GM18867 (cell line): ENCODE measurements around the gene ABHD12B.

ENCODE experiments used
- ATAC-seq: cut with Tn5 transposase; IDR thresholded peaks from one replicate; pipeline ENCODE4 v1.9.1; 2021; ENCODE audit warnings: mild to moderate bottlenecking, moderate library complexity; ENCODE audit not compliant: unreplicated experiment

ABHD12B gene, protein sequence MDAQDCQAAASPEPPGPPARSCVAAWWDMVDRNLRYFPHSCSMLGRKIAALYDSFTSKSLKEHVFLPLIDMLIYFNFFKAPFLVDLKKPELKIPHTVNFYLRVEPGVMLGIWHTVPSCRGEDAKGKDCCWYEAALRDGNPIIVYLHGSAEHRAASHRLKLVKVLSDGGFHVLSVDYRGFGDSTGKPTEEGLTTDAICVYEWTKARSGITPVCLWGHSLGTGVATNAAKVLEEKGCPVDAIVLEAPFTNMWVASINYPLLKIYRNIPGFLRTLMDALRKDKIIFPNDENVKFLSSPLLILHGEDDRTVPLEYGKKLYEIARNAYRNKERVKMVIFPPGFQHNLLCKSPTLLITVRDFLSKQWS

DNA sequence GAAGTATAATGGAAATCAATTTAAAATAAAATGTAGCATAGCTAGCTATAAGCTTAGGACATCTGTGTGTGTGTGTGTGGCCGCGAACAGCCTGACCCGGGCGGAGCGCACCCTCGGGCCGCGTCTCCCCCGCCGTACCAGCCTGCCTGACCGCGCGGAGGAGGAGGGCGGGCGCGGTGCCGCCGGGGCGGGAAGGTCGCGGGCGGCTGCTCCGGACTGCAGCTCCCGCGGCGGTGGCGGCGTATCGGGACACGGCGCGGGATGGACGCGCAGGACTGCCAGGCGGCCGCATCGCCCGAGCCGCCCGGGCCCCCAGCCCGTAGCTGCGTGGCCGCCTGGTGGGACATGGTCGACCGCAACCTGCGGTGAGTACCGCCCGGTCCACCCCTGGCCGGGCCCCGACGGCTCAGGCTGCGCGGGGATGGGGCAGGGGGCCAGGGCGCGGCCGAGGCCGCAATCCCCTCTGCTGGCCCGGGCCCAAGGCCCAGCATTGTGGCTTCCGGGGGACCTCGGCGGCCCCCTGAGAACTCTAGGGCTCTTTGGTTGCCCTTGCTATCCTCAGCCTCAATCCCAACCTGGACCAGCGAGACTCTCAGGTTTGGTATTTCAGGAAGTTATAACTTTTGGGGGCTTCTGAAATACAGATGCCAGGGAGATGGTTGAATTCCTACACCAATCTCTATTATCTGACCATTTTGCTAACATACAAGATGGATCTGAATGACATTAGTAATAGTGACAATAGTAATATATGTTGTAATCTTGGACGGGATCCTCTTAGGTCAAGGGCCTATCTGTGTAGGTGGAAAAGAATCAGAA lies at the start of gene ABHD12B:
Gene ABHD12B, plus strand, starts transcription at position 140 of the 819 bp plus-strand sequence. Its CDS starts 122 bp downstream, at position 262.
- no peak for ATAC-seq

DNA sequence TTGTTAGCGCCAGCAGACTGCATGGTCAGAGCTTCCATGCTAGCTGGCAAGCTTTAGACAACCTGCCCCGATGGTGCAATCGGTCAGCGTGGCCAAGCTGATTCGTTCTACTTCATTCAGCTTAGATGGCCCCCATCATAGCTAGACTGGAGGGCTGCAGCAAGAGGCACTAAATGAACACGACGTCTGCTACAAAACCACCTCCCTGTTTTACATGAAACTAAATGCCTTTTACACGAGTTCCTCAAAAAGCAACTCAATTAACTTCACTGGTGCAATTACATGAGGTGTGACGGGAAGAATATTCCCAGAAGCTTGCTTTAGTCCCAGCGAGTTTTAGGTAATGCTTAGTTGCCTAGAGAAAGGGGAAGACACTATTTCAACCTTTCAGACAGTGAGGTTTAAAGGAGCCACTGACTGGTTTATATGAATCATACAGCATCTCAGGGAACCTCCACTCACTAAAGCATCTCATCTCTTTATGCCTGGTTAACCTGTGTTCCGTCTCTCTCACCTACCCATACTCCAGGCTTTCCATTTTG lies 49.3 kb upstream of the ABHD12B start:
- no peak for ATAC-seq

DNA sequence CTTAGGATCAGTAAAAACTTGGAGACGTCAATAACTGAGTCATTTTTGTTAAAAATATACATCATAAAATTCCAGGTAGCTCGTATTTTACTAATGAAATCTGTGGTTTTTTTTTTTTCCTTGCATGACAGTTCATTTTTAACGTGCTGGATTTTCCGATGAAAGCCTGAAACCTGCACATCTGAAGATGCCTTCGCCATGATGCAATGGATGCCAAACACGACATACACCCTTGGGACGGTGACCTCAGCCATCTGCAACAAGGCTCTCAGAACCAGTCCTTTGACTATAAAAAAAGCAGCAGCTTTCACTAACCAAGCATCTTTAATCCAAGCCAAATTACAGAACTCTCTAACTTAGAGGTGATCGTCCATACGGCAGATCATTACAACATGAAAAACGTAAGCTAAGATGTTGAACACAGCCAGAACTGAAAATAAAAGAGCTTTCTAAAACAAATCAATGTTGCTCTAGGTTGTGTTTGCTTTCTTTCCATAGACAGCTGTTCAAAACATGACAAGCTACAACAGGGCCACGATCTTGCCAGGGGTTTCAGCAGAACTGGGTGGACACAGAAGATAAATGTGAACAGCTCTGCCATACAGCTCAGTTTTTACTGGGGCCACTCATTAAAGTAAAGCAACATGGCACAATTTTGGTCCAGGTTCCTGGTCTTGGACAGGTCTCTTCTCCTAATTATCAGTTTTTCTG lies 48.6 kb upstream of the ABHD12B start:
- peak; percentile 22 for ATAC-seq

DNA sequence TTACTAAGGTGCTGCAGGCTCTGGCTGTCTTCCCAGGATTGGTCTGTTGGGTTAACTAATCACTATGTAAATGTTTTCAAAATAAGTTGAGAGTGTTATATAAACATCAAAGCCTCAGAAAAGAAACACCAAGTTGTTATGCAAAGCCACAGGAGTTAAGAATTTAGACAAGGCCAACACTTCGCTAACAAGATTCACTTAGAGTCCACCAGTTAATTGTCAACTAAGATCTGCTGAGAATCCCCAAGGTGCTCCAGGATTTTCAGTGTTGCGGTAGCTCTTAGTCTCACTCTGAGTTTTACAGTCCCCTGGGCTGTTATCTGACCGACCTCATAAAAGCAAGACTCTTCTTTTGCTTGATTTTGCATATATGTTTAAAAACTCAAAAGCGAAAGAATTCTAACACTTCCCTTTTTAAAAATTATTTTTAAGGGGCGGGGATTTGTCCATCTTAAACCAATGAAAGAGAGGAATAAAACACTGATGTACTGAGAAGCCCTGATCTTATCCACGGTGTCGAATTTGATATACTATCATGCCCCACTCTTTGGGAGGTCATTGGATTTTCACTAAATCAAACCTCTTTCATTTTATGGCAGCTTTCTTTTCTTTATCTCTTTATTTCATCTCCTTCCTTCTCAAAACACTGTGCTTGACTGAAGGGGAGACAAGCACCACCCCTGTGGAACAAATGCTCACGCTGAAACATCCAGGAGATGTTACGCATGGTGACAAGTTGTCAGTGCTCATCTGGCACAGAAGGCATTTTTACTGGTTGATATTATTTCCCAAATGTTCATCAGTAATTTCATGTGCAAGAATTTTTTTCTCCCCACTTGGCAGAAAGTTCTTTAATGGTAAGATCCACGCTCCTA lies 47.9 kb upstream of the ABHD12B start:
- peak; percentile 61 for ATAC-seq

DNA sequence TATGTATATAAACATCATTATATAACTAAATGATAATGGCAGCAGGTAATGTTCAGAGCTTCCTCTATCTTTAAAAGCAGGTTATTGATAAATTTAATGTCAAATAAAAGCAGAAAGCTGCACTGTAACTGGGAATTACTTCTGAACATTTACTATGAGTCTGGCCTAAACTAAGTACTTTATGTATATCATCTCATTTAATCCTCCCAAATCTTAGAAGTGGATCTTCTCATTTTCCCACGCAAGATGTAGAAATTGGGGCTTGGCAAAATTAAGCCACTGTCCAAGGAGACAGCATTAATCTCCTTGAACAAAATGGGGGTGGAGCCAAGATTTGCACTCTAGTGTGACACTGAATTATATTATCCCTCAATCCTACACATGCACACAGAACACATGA lies 46.5 kb upstream of the ABHD12B start:
- no peak for ATAC-seq

DNA sequence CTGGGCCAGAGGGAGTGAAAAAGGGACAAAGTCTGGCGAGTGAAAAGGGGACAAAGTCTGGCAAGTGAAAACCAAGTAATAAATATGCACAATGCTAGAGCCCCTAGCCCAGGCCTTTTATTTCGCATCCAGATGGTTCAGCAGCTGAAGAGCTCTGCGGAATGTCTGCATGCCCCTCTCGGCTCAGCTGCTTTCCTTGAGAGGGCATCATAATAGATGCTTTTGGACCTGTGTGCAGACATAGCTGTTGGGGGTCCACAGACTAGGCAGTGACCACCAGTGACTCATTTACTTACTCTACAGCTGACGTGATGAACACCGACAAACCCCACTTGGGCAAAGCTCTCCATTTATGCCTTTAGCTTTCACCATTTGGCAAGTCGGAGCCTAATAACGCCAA lies 45.2 kb upstream of the ABHD12B start:
- no peak for ATAC-seq

DNA sequence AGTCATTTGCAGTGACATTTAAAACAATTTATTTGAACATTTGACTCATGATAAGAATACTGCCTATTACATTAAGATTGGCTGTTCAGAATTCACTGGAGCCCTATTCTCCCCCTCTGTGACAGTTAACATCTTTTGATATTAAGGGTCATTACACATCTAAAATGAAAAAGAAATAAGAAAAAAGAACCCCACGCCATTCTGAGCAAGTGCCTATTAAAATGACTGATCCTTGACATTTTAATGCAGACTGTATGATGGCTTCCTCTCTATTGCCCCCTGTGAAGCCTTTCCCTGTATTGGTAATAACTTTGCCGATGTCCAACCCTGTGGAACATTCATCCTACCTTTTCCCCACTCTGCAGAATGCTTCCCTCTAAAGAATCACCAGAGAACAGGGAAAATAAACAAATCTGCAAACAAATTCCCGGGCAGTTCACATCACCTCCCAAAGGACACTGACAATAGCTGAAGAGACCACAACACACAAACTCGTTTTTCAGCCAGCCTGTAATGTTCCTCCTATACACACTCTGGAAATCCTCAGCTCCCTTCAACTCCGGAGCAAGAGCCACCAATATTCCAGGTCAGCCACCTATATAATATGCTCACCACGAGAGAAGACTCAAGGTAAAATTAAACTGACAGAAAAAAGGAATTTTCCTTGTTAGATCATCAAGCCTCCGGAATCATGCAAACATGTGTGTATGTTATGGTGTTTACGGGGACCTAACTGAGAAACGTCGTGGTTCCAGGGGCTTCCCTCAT lies 42.9 kb upstream of the ABHD12B start:
- ATAC-seq, result no peak

DNA sequence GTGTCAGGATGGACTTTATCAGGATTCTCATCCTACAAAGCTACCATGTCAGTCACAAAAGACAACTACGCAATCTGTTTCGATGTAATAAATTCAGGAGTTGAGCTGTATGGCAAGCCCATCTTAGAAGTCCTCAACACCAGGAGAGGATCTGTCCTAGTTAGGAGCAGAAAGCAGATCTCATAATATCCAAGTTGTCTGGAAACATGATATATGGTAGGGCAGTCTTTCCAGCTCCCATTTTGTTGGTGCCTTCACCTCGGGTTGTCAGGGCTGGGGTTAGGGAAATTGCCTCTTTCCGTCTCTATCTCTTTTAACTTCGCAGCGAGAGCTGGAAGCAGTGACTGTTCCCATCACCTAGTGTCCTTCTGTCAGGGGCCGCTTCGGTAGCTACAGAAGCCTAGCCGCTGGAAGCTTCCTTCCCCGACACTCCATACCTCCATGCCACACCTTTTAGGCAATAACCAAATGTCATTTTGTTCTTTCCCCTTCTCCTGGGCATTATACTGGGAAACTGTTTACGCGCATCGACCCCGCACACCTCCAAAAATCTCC lies 42.3 kb upstream of the ABHD12B start:
- peak; percentile 1 for ATAC-seq

DNA sequence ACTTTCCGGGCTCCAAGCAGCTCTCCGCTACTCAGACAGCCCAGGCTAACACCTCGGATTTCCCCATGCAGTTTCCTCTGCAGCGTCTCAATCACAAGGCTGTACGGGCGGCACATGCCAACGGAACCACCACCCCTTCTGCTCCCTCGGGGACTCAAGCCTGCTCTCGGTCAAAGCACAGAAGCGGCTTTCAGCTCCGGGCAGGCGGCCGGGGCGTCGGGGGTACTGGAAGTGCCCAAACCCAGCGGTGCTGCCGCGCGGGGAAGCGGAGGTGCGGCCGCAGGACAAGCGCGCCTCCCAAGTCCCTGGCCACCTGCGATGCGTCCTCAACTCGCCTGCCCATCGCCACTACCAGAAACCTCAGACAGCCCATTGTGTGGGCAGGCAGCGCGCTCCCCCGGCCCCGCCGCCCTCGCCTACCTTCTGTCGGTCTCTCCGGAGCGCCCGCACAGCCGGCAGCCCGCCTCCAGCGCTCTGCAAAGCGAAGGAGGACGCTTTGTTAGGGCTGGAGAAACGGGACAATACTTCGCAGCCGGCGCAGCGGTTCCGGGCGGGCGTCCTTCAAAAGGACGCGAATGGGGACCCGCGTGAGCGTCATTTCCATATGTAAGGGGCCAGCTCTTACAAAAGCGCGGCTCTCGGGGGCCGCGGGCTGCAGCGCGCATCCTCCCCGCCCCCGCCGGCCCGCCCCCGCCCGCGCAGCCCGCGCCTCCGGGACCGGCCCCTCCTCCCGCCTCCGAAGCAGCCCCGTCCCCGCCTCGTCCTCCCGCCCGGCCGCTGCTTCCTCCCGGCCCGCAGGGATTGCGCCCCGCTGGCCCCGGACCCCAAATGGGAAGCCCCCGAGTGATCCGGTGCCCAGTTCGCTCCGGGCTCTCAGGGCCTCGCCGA lies 41.6 kb upstream of the ABHD12B start:
- ATAC-seq, result peak; percentile 38

DNA sequence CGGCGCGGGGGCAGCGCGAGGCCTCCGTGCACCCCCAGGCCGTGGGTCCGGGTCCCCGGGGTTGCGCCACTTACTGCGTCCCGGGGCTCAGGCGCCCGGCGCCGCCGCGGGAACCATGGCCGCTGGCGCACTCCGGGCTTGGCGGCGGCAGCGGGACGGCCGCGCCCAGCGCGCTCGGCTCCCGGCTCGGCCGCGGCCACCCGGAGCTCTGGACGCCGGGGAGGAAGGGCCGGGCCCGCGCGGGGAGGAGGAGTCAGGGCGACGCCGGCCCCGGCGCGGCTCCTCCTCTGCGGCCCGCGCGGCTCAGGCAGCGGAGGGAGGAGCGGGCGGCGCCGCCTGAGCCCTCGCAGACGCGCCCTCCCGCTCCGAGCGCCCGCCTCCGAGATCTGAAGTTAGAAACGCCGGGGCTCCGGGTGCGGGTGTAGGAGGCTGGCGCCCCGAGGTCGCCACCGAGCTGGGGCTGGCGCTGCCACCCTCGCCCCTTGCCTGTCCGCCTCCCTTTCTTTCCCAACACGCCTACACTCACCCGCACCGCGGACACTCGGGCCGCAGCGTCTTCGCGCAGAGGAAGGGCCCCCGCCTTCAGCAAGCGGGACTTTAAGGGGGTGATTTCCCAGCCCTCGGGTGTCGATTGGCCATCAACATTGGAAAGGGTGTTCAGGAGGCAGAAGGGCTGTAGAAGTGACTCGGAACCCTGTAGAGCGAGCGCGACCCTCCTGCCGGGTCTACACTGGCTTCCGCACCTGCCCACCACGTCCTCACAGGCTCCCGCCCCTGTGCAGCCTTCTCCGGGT lies 40.7 kb upstream of the ABHD12B start, which contains the start of gene NIN:
Gene NIN, minus strand, starts transcription at position 231 of the 794 bp plus-strand sequence. CDS start 9,106 bp downstream, outside the sequence.
- peak; percentile 84 for ATAC-seq

DNA sequence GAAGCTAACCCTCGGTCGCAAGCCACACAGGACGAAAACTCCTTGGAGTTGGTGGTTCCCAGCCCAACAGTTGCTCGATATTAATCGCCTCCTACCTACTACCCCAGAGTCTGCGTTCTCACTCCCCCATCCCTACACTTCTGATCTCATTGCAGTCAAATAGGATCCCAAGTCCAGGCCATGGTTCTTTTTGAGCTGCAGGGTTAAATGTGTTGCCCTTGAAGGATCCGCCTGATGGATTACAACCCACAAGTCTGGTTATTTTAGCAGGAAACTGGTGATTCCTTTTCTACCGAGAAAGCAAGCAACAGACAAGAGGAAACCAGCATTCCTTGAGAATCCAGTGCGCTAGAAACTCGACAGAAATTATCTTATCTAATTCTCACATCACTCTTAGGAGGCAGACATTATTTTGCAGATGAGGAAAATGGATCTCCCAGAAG lies 40.1 kb upstream of the ABHD12B start:
- no peak for ATAC-seq

DNA sequence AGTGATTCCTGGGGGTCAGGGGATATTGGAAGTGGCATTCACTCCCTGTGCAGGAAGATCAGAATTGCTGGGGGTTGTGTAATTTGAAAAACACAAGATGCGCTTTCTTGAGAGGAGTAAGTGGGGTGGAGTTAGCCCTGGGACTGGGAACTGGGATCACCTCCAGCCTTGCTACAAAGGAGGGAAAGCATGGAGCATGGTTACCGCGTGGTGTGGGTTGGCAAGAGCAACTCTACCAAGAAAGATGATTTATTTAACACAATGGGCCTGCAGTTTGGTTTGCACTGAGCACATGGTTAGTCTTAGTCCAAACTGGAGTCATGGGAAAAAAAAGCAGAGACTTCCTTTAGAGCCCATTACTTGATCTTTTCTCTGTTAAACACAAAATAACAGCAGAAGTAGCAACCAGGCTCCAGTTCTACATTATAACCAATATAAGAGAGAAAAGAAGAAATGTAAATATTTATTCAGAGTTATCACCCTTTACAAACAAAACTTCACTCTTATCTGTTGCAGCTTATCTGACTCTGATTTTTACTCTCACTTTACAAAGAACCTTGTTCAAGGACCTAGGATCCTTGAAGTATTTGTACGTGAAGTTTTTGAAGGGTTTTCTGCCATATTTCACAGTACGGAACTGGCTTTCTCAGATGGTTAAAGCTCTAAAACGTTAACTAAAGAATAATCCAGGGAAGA lies 38.8 kb upstream of the ABHD12B start:
- no peak for ATAC-seq

DNA sequence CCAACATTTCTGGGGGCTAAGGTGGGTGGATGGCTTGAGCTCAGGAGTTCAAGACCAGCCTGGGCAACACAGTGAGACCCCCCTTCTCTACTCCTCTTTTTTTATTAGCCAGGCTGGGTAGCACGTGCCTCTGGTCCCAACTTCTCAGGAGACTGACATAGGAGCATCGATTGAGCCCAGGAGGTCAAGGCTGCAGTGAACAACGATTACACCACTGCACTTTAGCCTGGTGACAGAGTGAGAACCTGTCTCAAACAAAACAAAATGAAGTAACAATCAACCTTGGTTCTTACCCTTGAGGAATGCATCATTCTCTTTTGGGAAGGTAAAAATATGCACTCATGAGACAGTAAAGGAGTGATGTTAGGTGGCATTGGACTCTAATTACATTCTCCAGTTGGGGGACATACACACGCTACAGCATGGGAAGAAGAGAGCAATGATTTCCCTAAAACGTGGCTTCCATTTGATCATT lies 37.0 kb upstream of the ABHD12B start:
- no peak for ATAC-seq

DNA sequence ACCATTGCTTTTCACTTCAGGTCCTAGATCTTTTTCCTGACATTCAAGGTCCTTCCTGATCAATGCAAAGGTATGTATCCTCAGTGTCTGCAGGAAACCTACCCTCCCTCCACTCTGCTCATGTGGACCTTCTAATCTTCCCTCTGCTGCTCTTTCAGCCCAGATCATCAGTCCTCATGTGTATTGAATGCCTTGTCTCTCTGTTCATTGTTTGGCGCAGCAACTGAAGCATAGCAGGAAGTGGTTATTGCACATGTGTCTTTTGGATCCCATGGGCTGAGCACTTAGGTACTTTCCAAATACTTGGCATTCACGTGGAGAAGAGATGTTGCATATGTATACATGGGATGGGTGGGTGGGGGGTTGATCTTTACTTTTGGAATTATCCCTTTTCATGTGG lies 36.6 kb upstream of the ABHD12B start:
- ATAC-seq, result no peak

DNA sequence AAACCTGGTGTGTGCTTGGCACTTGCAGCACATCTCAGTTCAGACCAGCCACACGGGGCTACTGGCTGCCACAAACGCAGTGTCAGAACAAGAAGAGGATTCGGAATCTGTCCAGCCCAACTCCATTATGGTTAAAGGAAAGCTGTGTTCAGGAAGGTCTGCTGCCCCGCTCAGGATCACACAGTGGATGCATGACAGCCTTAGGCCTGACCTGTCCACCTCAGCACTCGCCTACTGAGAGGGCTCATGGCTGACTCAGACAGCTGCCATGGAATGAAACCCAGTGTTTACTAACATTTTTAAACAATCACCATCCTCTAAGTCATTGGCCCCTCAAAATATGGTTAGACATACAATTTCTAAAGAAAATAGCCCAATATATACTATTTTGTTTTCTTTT lies 35.3 kb upstream of the ABHD12B start:
- no peak for ATAC-seq

DNA sequence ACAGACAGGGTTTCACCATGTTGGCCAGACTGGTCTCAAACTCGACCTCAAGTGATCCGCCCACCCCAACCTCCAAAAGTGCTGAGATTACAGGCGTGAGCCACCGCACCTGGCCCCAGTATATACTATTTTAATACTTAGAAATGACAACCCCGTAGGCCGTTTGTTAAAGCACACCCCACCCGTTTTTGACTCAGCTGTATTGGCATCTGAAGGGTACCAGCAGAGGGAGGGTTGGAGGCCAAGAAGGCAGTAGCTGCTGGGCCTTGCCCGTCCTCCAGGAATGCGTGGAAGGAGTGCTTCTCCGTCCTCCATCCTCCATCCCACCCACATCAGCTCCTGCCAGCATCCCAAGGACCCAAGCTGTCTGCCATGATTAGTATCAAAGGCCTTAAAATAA lies 34.6 kb upstream of the ABHD12B start:
- no peak for ATAC-seq
